NCI-H187 treated with DMSO at 0.1 percent for 48 hours (cell line): ENCODE results near the gene GMPR.

Experiments used
- DNase-seq: peaks from one replicate; lab custom pipeline; 2025; lab: John Stamatoyannopoulos, UW

Gene GMPR

DNA sequence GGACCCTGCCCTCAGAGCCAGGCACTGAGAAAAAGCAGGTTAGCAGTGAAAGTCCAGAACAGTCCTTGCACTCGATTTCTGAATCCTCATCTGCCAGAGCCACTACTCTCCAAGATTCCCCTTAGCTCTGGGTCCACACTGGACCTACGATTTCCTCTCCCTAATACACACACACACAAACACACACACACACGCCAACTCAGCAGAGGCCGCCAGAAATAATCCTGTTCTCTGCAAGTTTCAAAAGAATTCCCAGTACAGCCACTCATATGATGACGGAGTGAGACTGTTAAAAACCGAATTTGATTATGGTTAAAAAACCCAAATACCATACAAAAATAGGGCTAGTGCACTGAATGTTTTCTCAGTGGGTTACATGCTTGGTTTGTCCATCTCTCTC, 90.8 kb downstream of the GMPR start:
- no peak for DNase-seq

DNA sequence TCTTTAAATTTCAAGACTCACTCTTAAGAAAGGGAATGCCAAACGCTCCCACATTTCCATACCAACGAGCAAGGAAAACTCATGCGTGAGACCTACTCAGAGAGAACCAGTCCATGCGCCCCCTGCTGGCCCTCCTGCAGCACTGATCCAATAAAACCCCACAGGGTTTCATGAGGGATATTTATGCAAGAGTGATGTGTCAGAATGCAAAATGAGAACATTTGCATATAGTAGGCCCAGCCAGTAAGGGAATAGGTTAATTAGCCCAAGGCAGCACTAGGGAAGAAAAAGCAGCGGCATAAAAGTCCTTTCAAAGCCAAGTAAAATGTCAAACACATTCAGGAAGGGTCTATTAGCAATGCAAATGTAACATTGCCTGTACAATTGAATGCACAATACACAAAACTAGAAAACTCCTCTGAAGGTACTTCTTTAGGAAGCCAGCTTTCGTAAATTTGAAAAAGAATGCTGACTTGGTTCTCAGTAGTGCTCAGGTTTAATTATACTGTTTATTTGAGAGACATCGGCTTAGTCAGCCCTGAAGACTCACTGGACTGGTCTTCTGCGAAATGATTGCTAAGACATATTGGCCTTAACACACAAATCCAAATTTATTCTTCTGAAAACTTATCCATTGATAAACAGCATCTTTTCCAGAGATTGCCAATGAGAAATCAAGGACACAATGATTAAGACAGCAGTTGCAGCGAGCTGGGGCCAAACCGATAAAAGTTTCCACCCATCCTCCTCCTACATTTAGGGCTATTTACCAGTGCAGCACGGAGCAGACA, 93.2 kb downstream of the GMPR start:
- no peak for DNase-seq

- peak; percentile 40 for DNase-seq
These were observed 93.8 kb downstream of the GMPR start for GRCh38 chr6:16332175-16332542.

DNA sequence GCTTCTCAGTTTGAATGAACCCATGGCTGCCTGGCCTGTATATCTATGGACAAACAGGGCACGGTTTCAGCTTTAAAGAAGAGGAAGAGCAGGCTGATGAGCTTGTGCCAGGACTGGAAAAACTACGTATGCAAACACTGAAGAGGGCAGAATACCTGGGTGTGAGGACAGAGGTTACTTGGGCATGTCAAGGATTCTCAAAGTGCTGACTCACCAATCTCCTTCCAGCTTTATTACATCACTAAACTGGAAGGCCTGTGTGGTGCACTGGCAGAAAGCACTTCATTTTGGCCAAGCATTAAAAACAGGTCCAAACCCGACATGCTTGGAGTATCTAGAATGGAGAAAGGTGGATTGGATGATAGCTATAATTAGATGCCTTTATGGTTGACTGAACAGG, 95.2 kb downstream of the GMPR start:
- no peak for DNase-seq

DNA sequence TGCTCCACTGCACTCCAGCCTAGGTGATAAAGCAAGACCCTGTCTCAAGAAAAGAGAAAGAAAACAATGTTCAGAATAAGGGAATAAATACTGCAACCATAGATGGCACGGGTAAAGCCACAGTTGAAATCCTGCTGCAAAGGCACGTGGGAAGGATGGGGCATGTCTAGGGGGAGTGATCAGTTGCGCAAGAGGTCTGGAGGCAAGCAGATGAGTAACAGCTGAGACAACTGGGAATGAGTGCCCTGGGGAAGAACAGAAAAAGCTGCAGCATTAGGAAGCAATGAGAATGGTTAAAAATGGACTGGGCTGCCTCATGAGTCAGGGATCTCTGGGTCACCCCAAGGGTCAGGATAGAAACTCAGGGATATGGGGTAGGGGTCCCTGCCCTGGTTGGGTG, 96.3 kb downstream of the GMPR start:
- no peak for DNase-seq

- no peak for DNase-seq
These were observed 96.8 kb downstream of the GMPR start for GRCh38 chr6:16335176-16335575.

GRCh38 chr6:16336056-16336818, 97.8 kb downstream of the GMPR start:
- DNase-seq = no peak

DNA sequence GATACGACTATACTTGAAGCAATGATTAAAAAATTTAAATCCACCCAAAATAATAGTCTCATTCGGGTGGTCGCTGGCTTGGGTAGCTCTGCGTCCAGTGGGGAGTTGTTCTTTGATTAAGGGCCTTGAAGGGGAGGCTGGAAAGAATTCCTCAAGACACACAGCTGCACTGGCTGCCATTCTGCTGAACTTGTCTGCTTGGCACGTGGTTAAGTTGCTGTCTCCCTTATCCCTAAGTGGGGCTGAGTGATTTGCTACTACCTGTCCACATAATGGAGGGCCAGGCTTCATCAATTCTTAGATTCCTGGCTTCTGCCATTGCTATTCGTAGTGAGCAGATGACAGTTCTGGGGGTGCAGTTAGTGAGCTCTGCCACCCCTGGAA, 98.5 kb downstream of the GMPR start:
- no peak for DNase-seq

GRCh38 chr6:16337295-16337975, 99.0 kb downstream of the GMPR start:
- no peak for DNase-seq

GRCh38 chr6:16338577-16339264, 100.3 kb downstream of the GMPR start:
- DNase-seq = no peak

GRCh38 chr6:16339265-16339587, 100.8 kb downstream of the GMPR start:
- DNase-seq = no peak

GRCh38 chr6:16343593-16343992, 105.2 kb downstream of the GMPR start:
- no peak for DNase-seq

DNA sequence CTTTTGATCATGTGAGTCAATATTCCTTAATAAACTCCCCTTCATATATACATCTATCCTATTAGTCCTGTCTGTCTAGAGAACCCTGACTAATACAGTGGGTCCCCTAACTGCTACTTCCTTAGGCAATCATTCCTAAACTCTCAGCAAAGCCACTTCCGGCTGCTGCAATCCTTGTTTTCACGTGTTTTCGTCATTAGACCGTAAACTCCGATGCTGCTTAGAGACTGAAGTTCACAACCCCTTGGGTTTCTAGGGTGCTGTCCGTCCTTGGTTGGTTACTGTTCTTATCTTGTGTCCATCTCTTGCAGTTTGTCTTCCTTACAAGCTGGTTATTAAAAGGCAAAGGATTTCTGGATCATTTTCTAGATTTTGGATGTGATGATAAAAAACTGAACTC, 106.4 kb downstream of the GMPR start:
- no peak for DNase-seq
